Astrocyte of the hippocampus (primary cell): Measurements from ENCODE around the gene NUP160.
A peak's percentile ranks its signal among the peaks of the same experiment; 100 is the strongest.
"Not testable (repeated sequence)": the region's sequence is repeated elsewhere in the genome, so short reads cannot be mapped to it uniquely, and the experiment has no call there.

ENCODE experiments used
- DNase-seq: peaks from one replicate; pipeline ENCODE4 v3.0.0; 2011; ENCODE audit warnings: low read depth, low spot score

The NUP160 gene

DNA sequence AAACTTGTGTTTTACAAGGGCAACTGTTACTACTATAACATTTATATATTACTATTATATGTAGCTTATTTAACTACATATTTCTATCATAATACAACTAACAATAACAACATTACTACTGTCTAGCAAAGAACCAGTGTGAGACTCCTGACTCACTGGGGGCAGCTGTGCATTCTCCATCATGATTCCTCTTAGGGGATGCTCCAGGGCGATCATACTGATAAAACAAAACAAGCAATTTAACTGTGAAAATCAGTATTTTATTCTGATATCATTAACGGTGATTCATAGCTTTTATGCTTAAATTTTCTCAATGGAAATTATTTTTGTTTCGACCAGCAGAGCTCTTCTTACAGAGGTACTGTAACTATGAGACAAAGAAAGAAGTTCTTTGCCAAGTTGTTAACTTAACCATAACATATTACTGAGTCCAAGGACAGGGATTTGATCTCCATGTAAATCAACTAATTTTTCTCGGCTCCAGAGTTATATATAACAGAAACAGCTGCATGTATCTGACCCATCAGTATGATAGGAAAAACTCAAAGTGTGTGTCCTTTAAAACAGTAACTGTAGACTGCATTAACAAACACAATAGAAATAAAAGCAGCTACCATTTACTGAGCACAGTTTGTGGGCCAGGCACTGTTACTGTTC is 56.2 kb downstream of the NUP160 start:
- DNase-seq, result no peak

DNA sequence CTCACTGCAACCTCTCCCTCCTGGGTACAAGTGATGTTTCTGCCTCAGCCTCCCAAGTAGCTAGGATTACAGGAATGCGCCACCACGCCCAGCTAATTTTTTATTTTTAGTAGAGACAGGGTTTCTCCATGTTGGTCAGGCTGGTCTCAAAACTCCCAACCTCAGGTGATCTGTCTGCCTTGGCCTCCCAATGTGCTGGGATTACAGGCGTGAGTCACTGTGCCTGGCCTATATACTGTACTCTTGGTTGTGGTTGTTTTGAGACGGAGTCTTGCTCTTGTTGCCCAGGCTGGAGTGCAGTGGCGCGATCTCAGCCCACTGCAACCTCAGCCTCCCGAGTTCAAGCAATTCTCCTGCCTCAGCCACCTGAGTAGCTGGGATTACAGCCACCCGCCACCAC is 58.1 kb downstream of the NUP160 start:
- not testable (repeated sequence) for DNase-seq

DNA sequence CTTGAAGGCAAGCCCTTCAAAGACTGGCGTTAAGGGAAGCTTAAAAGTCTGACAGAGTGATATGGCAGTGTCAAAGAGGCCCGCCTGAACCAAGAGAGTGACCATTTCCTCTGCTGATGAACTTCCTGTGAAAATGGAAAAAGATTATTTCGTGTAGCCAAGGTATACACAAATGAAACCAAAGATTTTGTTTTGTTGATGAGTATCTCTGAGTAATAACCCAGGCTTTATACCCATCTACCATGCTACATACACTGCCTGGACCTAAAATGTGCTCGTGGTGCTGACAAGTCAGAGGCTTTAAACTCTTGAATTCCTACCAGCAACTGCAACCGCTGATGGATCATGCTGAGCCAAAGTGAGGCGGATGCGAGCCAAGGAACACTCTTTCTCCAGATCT is 60.0 kb downstream of the NUP160 start:
- DNase-seq, result no peak

DNA sequence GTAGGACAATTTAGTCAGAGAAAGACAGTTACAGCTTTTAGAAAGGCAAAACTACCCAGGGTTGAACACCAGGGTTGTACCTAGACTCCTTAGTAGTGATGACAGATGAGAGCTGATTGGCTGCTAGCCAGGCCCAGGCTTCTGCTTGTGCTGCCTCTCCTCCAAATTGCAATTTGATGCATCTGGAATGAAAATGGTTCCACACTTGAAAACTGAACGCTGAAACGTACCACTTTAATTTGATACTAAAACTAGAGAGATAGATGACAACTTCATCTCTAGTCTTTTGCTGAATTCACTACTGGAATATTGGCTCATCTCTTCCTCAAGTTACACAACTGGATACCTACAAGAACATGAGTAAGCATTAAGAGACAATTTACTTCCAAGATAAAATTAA is 61.8 kb downstream of the NUP160 start:
- no peak for DNase-seq

DNA sequence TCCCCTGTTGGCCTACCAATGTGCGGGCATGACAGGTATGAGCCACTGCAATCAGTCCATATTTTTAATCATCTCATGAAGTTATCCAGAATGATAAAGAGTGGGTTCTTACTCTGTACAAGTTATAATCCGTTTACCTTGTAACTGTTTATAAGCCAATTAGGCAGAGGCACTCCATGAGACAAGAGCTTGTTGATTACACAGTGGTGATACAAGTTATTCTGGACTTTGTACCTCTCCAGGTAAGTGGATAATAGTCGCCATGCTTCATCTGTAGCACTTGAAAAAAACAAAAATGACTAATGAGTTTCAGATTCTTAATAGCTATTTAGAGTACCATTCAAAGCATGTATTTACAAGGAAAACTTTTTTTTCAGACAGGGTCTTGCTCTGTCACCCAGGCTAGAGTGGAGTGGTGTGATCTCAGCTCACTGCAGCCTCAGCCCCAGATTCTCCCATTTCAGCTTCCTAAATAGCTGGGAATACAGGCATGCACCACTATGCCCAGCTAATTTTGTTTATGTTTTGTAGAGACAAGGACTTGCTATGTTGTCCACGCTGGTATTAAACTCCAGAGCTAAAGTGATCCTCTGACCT is 63.3 kb downstream of the NUP160 start:
- no peak for DNase-seq

DNA sequence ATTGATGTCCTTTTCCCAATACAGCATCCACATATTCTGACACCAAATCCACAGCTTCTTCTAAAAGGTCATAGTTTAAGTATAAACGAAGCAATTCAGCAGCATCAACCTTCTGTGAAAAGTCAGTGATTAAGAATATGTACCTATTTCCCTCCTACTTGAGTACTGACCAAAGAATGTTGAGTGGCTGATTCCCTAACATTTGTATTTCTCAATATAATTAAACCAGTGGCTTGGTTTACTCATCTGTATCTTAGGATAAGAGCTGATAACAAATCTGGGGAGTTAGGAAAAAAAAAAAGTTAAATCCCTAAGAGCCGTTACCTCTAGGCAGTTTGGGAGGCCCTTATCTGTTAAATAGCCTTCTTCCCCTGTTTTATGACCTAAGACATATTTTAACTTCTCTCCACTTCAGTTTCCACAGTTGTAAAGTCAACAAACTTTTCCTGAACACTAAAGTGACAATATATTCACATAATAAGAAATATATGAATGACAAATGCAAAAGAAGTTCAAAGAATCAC is 65.0 kb downstream of the NUP160 start:
- DNase-seq, result no peak

DNA sequence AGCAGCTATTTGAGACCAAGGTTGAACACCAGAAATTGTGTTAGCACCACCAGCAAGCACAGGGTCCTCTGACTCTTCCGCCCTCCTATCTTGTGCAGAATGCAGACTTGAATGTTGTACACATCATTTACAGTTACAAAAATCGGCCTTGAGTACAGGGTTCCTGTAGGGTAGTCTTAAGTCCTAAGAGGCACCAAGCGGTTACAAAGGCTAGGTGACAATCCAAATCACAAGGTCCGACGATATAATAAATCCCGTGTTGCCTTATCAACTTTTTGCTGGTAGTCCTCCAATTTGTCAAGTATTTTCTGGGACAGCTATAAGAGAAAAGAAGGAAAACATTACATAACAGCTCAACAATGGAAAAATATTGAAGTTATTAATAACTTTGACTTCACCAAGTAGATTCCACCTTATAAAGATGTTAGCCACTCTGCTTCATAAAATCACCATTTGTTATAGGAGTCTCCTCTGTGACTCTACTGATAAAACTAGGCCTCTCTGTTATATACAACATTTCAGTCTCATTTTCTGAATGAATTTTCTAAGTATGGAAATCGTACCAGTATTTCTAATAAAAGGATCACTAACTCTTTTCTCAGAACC is 69.2 kb downstream of the NUP160 start:
- DNase-seq, result no peak

DNA sequence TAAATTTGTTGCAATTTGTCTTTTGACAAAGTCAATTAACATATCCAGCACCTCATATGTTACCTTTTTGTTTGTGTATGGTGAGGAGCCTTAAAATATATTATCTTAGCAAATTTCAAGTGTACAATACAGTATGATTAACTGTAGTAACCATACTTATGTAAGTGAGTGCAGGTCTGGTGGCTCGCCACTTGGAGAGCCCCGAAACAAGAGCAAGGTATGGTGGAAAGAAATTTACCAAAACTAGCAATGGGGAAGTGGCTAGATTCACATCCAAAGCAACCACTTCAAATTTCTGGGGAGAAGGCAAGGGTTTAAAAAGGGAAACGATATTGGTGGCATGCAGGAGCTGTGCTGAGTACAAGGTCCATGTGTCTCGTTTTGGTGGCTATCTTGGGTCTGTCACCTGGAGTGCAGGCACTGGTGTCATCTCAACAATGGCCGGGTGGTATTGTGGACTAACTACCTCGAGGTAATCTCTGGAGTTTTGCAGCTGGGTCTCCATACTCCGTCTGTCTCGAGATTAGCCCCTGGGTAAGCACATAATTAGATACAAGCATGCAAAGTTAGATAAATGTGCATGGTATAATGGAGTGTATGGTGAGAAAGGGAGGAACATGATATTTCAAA is 72.8 kb downstream of the NUP160 start:
- DNase-seq, result no peak

DNA sequence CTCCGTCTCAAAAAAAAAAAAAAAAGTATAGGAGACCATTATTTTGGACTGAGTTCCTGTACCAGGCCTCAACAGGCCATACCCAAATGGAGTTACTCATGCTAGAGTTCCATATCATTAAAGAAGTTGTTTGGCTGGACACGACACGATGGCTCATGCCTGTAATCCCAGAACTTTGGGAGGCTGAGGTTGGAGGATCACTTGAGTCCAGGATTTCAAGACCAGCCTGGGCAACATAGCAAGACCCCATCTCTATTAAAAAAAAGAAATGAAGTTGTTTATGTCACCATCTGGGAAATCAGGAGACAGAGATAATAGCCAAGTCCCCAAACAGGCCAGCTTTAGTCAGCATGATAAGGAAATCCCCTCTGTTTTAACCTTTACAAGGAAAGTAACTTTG is 74.3 kb downstream of the NUP160 start:
- DNase-seq, result no peak

DNA sequence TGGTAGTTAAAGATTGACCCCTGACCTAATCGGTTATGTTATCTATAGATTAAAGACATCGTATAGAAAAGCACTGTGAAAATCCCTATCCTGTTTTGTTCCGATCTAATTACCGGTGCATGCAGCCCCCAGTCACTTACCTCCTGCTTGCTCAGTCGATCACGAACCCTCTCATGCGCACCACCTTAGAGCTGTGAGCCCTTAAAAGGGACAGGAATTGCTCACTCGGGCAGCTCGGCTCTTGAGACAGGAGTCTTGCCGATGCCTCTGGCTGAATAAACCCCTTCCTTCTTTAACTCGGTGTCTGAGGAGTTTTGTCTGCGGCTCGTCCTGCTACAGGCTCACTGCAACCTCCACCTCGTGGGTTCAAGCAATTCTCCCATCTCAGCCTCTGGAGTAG is 78.6 kb downstream of the NUP160 start:
- not testable (repeated sequence) for DNase-seq

DNA sequence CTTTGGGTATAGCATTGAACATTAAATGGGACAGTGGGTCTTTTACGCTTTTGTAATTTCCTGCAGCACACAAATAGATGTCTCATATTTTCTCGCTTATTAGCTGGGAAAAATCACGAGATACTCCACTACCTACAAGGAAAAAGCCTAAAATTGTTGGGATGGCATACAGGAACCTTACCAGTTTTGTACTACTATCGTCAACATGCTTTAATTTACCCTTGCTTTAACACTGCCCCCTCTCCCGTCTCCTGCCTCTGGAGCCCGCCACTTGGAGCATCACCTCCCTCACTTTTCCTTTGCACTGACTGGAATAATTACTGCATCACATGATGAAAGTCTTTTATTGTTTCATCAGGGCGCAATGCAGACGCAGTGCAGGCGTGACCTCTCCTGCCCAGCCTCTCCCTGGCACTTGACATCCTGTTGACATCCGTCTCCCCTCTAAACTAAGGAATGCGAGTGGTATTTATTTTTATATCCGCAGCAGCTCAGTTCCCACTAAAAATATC is 80.0 kb downstream of the NUP160 start:
- DNase-seq, result peak; percentile 80

DNA sequence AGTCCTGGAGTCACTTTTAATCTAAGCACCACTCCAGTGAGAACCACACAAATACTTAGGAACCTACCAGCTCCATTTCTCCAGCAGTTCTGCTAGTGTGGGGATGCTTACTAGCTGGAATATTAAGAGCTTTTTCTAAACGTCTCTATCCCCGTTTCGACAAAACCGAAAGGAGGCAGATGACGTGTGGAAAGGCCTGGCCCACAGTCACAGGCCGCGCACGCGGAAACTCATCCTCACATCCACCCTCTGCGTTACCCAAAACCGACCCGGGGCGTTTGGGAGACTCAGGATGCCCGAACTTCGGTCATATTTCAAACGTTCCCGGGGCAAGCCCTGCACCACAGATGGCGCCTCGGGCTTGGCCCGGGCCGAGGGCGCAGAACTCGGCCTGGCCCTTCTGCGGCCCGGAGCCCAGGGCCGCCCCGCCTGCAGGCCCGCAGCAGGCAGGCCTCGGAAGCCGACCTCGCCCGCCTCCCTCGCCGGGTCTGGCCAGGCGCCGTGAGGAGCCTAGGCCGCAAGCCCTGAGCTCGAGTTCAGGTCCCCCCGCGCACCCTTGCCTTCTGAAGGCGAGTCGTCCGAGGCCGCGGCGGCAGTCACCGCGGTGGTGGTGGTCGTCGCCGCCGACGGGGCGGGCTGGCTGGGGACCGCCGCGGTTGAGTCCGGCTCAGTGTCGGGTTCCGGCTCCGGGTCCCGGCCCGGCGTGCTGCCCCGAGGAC is 81.5 kb downstream of the NUP160 start:
- DNase-seq, result peak; percentile 75

DNA sequence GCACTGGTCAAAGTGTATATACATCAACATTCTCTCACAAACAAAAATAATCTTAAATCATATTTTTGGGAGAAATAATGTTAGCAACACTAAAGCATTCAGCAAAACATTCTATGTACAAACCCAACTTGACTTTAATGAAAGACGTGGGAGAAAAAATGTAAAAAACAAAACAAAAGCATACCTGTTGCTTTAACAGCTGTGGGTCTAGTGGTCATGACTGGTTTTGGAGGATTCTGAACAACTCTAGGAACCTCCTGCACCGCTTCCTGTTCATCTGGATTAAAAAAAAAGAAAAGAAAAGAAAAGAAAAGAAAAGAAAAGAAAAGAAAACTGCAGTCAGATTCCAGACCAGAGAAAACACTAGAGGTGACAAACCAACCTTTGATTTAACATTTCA is 83.1 kb downstream of the NUP160 start:
- peak; percentile 28 for DNase-seq

DNA sequence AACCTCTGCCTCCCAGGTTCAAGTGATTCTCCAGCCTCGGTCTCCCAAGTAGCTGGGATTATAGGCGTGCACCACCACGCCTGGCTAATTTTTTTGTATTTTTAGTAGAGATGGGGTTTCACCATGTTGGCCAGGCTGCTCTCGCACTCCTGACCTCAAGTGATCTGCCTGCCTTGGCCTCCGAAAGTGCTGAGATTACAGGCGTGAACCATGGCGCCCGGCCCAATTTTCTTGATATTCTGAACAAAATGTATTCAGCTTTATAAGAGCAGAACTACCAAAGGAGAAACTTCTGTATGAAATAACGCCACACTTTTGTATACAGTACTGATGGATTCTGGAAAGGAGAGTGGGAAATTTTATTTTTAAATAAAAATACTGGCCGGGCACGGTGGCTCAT is 88.9 kb downstream of the NUP160 start:
- DNase-seq, result not testable (repeated sequence)

DNA sequence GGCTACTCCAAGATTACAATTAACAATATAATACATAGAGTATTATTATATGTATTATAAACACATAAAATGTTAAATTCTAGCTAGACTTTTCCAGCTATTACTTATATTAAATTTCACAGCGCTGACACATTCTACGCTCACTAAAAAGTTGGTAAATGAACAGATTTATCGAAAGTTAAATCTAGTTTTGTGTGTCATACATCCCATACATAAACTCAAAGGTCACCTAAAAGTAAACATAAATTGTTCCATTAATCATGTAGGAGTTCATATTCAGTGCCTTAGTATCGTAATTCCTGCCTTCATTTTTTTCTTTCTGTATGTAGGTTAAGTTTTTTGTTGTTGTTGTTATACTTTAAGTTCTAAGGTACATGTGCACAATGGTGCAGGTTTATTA is 91.9 kb downstream of the NUP160 start:
- no peak for DNase-seq

DNA sequence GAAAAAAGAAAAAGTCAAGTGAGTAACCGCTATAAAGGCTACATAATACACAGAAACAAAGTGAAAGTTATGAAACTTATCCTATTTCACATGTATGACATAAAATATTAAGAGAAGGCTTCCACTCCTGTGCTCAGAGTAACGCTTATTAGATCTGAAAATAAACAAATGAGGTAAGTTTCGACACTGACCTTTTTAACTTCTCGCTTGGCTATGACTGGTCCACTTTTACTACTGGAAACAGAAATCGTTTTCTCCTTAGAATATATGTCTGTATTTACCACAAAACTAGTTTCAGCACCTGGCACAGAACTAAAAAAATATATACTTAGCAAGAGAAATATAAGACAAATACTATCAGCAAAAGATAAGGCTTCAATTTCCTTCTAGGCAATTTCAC is 97.4 kb downstream of the NUP160 start:
- DNase-seq, result no peak

DNA sequence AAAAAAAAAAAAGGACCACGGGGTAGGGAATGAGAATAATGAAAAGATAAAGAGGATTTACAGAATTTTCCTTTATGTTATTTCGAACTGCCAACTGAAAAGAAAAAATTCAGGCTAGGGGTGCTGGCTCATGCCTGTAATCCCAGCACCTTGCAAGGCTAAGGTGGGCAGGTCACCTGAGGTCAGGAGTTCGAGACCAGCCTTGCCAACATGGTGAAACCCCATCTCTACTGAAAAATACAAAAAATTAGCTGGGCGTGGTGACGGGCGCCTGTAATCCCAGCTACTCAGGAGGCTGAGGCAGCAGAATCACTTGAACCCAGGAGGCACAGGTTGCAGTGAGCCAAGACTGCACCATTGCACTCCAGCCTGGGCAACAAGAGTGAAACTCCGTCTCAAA is 105.7 kb downstream of the NUP160 start:
- DNase-seq, result not testable (repeated sequence)

DNA sequence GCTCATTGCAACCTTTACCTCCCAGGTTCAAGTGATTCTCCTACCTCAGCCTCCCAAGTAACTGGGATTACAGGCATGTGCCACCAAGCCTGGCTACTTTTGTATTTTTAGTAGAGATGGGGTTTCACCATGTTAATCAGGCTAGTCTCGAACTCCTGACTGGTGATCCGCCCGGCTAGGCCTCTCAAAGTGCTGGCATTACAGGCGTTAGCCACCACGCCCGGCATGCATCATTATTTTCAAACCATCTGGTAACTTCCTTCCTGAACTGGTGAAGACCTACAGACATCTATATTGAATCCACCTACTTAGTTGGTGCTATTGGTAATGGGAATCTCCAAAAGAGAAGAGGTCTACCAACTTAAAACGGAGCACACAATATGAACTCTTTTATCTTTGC is 110.3 kb downstream of the NUP160 start:
- not testable (repeated sequence) for DNase-seq

DNA sequence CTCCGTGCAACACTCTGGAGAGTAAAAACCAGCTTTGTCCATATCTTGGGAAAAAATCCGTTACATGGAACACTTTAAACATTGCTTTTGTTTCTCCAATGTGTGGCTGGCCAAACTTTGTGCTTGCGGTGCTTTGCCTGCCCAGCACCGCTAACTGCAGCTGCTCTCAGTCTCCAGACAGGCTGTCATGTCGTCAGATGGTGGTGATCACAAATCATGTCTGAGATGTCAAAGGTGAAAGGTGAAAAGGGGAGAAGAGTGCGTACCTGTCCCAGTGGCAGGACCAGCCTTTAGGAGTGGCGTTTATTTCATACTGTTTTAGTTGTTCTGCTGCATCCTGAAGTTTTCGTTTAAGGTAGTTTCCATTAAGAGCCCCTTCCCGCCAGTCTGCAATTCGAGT is 115.9 kb downstream of the NUP160 start:
- DNase-seq, result no peak

DNA sequence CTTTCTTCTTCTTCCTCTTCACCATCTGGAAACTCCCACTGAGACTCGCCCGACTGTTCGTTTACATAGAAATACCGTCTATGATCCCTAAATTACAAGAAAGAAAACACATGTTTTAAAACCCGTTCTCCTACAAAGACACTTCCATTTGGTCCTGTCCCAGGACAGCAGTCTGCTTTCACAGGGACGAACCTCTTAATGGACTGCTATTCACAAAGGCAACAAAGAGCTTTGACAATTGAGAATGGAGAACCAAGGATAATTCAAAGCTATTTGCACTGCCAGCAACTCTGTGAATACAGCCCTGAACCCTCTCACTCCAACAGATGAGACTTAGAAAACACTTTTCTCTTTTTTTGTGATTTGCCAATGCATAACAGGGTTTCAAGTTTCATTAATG is 116.7 kb downstream of the NUP160 start:
- no peak for DNase-seq
